EH (cell line): Measurements from ENCODE around the gene NUDT5.

Source experiments
- DNase-seq: peaks from one replicate; pipeline ENCODE4 v3.0.0-alpha.2; 2015; ENCODE audit warnings: low read depth

The NUDT5 gene

DNA sequence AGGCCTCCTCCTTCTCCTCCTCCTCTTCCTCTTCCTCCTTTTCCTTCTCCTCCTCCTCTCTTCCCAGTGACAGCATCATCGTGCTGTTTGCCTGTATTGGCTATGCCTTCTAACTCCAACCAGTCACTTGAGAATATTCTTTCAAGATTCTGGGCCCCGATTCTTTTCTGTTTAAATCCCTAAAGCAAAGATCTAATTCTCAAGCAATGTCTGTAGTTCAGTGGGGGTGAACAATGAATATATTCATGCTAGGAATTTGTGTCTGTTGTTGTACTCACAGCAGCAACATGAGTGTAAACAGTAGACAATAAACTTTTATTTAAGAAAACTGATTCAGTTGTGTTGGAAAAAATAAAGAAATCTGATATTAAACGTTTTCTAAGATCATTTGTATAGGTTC is 30.7 kb downstream of the NUDT5 start:
- DNase-seq, result no peak

DNA sequence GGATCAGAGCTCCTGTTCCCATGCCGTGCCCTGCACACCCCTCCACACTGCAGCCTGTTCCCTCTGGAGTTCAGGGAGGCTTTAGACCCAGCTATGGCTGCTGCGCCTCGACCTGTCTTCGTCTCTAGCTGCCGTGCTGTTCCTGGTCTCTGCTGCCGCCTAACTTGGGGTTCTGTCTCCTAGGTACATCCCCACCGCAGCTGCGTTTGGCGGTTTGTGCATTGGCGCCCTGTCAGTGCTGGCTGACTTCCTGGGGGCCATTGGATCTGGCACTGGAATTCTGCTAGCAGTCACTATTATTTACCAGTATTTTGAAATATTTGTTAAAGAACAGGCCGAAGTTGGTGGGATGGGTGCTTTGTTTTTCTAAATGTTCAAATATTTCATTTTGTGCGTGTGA is 31.6 kb downstream of the NUDT5 start:
- no peak for DNase-seq

DNA sequence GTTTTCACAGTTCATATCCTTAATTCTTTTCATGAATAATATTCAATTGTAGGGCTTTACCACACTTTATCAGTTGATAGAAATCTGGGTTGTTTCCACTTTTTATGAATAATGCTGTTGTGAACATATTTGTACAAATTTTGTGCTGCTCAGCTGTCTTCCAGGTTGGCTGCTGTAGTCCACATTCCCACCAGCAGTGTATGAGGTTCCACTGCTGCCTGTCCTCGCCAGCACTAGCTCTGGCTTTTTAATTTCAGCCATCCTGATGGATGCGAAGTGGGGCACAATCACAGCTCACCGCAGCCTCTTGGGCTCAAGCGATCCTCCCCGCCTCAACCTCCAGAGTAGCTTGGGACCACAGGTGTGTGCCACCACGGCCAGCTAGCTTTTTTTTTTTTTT is 32.8 kb downstream of the NUDT5 start:
- DNase-seq, result no peak

DNA sequence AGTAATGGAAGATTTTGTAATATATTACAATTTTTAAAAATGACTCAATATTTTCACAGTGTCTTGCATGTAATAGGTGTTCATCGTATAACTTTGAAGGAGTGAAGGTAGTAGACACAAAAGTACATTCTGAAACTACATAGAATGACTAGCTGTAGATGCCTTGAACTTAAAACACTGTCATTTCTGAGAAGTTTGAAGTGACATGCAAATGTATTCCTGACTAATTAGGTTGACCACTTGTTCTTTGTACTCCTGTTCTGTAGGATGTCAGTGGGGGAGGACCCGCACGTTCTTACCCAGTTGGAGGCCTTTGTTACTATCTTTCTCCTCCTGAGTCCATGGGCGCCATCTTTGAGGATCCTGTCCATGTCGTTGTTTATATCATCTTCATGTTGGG is 35.0 kb downstream of the NUDT5 start:
- DNase-seq, result no peak

DNA sequence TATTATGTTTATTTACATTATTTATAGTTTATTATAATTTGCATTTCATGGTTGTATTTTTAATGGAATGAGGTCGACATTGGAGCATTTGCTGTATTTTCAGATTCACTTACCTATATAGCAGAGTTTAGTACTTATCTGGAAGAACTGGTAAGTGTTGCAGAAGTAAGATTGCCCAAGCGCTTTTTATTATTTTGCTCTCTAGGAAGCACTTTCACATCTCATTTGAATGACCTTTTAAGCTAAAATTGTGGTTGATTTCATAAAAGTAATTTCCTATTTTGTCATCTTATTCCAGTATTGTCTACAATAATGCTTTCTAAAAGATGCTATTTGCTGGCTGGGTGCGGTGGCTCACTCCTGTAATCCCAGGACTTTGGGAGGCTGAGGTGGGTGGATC is 37.6 kb downstream of the NUDT5 start:
- no peak for DNase-seq

DNA sequence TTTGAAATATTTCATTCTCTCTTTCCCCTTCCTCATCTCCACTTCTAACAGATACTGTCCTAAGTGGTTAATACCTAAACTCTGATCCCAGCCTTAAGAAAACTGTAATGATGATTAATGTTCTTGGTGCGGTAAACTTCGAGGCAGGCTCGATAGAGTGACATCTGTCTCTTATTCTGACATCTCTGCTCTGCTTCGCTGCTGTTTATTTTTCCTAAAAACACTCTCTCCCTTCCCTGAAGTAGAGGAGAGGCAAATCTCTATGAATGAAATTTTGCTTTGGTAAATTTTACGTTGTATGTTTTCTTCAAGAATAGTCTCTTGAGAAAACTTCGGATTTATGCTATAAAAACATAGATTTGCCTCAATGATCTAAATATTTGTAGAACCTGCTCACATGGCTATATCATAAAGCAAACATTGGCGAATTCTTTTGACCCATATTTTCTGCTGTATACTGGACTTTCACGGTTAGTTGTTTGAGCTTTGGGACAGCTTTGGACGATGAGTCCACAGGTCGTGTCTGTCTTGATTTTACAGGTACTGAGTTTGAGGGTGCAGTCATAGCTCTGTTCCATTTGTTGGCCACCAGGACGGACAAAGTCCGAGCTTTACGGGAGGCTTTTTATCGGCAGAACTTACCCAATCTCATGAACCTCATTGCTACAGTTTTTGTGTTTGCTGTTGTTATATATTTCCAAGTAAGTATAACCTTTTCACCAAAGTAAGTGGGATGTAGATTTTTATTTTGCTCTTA is 39.1 kb downstream of the NUDT5 start:
- no peak for DNase-seq

DNA sequence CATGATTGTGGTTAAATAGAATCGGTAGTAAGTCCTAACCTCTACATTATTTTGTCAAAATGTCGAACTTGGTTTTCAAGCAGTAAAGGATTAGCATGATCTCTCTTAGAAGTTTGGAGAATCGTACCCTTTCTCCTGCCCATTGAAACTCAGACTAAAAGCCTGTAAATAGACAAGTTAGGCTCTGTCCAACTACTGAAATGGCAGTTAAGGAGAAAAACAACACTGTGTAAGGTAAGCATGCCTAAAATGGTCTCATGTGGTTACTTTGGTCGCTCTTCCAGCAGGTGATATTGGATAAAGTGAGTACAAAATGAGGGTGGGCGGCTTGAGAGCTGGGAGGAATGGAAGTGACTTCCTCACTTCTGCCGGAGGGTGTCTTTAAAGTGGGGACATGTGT is 41.2 kb downstream of the NUDT5 start:
- DNase-seq, result no peak

DNA sequence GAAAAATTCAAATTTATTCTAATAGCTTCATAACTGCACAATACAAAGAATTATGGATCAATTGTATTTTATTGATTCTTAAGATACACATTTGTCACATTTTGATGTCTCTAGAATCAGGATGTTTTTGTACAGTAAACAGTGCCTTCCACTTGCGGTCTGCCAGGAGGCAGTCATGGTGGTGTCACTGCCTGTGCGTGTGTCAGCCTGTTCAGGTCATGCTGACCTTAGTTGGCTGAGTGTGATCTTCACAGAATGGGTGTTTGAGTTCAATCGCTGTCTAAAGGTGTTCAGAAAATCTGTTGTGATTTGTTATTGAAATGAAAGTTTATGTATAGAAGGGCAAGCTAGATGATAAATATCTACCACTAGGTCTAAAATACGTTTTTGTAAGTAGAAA is 45.5 kb downstream of the NUDT5 start:
- no peak for DNase-seq

DNA sequence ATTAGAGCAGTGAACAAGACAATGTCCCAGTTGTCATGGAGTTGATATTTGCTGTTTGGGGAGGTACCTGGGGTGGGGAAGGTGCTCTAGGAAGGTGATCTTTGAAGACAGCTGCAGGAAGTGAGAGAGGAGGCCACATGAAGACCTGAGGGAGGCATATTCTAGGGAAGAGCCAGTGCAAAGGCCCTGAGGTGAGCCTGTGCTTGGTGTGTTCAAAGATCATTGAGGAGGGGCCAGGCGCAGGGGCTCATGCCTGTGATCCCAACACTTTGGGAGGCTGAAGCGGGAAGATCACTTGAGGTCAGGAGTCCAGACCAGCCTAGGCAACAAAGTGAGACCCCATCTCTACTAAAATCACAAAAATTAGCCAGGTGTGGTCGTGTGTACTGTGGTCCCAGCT is 51.2 kb downstream of the NUDT5 start:
- no peak for DNase-seq

DNA sequence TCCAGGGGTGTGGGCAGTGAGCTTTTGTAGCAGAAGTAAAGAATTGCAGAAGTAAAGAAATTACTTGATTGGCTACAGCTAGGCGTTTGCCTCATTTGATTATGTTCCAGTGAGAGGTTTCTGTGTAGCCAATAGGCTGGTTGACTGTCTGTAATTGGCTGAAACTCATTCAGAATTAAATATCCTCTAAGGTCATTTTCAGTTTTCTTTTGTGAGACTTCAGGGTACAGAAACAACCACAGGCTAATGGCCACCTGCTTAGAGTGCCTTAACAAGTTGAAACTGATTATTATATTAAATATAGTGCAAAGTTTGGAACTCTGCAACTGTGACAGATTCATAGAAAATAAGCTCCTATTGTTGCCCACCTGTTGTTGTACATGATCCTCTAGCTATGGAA is 55.7 kb downstream of the NUDT5 start:
- no peak for DNase-seq

DNA sequence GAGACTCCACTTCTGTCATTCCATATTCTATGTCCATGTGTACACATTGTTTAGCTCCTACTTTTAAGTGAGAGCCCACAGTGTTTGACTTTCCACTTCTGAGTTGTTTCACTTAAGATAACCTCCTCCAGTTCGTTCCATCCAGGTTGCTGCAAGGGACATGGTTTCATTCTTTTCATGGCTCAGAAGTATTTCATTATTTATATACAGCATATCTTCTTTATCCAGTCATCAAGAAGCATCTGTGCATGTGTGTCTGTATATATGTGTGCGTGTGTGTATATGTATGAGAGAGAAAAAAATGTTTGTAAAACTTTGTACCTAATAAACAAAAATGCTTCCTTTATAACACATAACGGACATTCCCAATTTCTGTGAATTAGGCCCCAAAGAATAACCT is 60.1 kb downstream of the NUDT5 start:
- DNase-seq, result no peak

DNA sequence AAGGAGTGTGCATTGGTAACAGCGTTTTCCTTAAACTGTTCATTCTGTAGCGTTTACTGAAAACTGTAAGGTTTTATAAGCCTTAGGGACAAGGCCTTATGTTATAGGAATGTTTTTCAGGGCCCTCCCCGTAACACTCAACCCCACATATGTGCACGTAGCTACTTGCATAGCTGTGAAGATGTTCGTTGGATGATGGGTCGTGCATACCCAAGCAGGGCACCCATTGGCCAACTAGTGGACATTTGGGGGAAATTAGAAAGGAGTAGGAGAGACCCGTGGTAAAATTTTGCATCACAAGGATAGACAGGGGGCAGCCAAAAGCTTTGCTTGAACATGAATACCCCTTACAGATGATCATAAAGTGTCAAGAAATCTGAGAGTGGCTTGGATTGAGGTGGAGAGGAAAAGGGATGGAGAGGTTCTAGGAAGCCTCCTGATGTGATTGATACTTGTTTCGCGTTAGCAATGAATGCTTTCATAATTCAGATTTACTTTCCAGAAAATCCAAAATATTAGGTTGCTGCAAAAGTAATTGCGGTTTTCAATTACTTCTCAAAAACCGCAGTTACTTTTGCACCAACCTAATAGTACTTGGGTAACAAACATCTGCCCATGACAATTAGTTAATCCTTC is 65.3 kb downstream of the NUDT5 start:
- DNase-seq, result peak; percentile 77

DNA sequence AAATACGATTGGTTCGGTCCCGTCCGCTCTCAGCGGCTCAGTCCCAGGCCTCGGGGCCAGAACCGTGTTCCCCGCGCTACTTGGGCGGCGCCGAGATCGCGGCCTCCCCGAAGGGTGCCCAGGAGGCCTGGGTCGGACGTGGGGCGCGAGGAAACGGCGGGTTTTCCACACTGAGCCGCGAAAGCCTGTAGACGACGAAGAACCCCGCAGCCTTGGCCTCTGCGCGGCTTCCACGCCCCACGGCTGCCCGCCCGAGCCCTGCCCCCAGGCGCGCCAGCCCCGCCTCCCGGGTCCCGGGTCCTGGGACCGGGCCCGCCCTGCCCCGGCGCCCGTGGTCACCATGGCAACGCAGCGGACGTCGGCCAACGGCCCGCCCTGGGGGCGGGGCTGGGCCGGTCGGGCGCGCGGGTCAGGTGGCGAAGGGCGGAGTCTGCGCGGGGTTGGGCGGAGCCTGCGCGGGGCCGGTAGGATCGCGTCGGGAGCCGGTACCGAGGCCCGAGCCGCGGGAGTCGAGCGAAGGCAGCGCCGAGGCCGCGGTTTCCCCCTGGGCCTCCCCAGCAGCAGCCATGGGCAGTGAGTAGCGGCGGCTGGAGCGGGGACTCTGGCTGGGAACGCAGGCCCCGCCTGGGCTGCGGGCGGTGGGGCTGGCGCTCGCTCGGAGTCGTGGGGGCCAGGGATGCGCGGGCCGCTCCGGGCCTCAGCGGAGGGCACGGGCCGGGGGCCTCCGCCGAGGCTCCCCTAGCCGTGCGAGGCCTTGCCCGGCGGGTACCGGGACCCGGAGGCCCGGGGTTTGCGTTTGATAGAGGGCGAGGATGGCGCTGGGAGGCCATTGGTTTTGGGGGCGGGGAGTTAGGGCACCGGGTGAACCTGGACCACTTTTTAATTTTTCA is 66.2 kb downstream of the NUDT5 start, which contains the start of gene SEC61A2:
TSS of gene SEC61A2 (plus strand) at position 456 of the 890 bp plus-strand sequence. CDS start at position 567, 111 bp downstream.
- peak; percentile 92 for DNase-seq

DNA sequence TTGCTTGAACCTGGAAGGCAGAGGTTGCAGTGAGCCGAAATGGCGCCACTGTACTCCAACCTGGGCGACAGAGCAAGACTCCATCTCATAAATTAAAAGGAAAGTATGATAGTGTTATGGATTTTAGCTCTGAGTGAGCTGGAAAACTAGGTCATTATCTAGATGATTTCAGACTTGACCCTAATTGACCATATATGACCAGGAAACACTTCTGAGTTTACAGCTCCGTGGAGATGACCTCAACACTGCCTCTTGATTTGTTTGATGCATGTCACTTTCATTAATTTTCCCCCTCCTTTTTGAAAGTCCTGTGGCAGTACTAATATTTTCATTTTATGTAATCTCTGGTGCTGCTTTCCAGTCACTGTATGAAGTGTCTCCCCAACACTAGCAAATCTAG is 74.0 kb downstream of the NUDT5 start:
- DNase-seq, result no peak
